Activated B cell treated with CpG ODN at 0.5 μM for 24 hours (primary cell): ENCODE data around the gene ARFGEF2. TPM values are rescaled to one million over a fixed set of nuclear protein-coding genes. Genes with fewer than 3 reads are reported as not detected.

Source experiments
- ATAC-seq: fragments of 200-7000 bp; cut with Tn5 transposase; one replicate; pipeline ENCODE4 v1.10.0; 2021; ENCODE audit warnings: low read depth, mild to moderate bottlenecking, moderate library complexity
- CTCF ChIA-PET: fragments of 350-600 bp; sonication (Branson Sonifier 250); formaldehyde crosslinking; loops from one replicate; lab custom pipeline; 2021; ENCODE audit warnings: antibody characterized with exemption; lab: Charles Lee
- POLR2A ChIA-PET: fragments of 350-600 bp; sonication (Branson Sonifier 250); formaldehyde crosslinking; loops from one replicate; lab custom pipeline; 2021; ENCODE audit warnings: antibody characterized with exemption; lab: Charles Lee
- DNase-seq: peaks from one replicate; pipeline ENCODE4 v3.0.0; 2022
- H3K27ac Mint-ChIP-seq: one replicate; pipeline ENCODE4 v1.8.0; 2020; ENCODE audit warnings: mixed read lengths
- H3K27me3 Mint-ChIP-seq: one replicate; pipeline ENCODE4 v1.8.0; 2021; ENCODE audit warnings: mixed read lengths
- H3K36me3 Mint-ChIP-seq: one replicate; pipeline ENCODE4 v1.8.0; 2021; ENCODE audit warnings: low read depth, mixed read lengths
- H3K4me1 Mint-ChIP-seq: one replicate; pipeline ENCODE4 v1.8.0; 2021; ENCODE audit warnings: mixed read lengths
- H3K4me3 Mint-ChIP-seq: one replicate; pipeline ENCODE4 v1.8.0; 2020; ENCODE audit warnings: mild to moderate bottlenecking, mixed read lengths
- H3K9me3 Mint-ChIP-seq: one replicate; pipeline ENCODE4 v1.8.0; 2020; ENCODE audit warnings: mixed read lengths
- CTCF ChIP-seq: fragments of 200-600 bp; IDR thresholded peaks from one replicate; pipeline ENCODE4 v1.8.0; 2022; ENCODE audit warnings: antibody characterized with exemption, mild to moderate bottlenecking
- intact Hi-C: fragments of 100-400 bp; cut with micrococcal nuclease; formaldehyde crosslinking; loops from one replicate; pipeline ENCODE4 v1.15.1; 2024
- total RNA-seq: library from RNA; stranded (reverse); gene quantifications from 2 replicates; pipeline ENCODE4 v1.2.3, GENCODE V29; 2022

Gene ARFGEF2
- total RNA-seq, 1 donor from 2014 or later, result 39.0 TPM

GRCh38 chr20:49030954-49031619 is 109.6 kb downstream of the ARFGEF2 start:
- ChIA-PET POLR2A (no interaction called here), CTCF (no interaction called here)
- H3K27me3 Mint-ChIP-seq, result no peaks in the 10 kb centered on the region
- no peak for TF ChIP-seq CTCF
- H3K9me3 Mint-ChIP-seq, result no peaks in the 10 kb centered on the region
- H3K4me1 Mint-ChIP-seq, result no peaks in the 10 kb centered on the region
- intact Hi-C loops, result no loop called here
- DNase-seq, result no peak
- H3K27ac Mint-ChIP-seq, result no peak overlapping the region
- H3K36me3 Mint-ChIP-seq, result peaks cover 71% of the 10 kb centered on the region
- ATAC-seq, result no peak
- no peak overlapping the region for H3K4me3 Mint-ChIP-seq

DNA sequence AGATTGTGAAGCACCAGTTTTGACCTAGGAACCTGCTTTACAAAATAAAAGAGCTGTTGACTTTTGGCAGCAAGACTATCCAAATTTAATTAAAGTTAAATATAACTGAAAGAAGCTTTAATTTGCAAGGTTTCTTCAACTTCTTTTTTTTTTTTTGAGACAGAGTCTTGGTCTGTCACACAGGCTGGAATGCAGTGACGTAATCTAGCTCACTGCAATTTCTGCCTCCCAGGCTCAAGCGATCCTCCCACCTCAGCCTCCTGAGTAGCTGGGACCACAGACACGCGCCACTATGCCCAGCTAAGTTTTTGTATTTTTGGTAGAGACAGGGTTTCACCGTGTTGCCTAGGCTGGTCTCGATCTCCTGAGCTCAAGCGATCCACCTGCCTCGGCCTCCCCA is 110.9 kb downstream of the ARFGEF2 start:
- Mint-ChIP-seq H3K27me3 (no peaks in the 10 kb centered on the region), H3K4me1 (peaks cover 2% of the 10 kb centered on the region), H3K36me3 (peaks cover 64% of the 10 kb centered on the region), H3K9me3 (no peaks in the 10 kb centered on the region), H3K27ac (no peak overlapping the region), H3K4me3 (no peak overlapping the region)
- intact Hi-C loops, result no loop called here
- DNase-seq (no peak), ATAC-seq (no peak)
- TF ChIP-seq CTCF, result no peak
- ChIA-PET POLR2A (no interaction called here), CTCF (no interaction called here)

- ATAC-seq, result no peak
- Mint-ChIP-seq H3K4me1 (peaks cover 13% of the 10 kb centered on the region), H3K27me3 (no peaks in the 10 kb centered on the region), H3K9me3 (no peaks in the 10 kb centered on the region), H3K27ac (no peak overlapping the region), H3K4me3 (no peak overlapping the region), H3K36me3 (peaks cover 49% of the 10 kb centered on the region)
- TF ChIP-seq CTCF, result no peak
- ChIA-PET POLR2A (no interaction called here), CTCF (no interaction called here)
- no peak for DNase-seq
- intact Hi-C loops, result no loop called here
Measured at GRCh38 chr20:49034070-49034732, 112.7 kb downstream of the ARFGEF2 start.

- H3K27ac Mint-ChIP-seq, result no peak overlapping the region
- H3K4me1 Mint-ChIP-seq, result peaks cover 13% of the 10 kb centered on the region
- H3K27me3 Mint-ChIP-seq, result no peaks in the 10 kb centered on the region
- peaks cover 29% of the 10 kb centered on the region for H3K36me3 Mint-ChIP-seq
- intact Hi-C loops, result no loop called here
- CTCF ChIA-PET, result no interaction called here
- H3K4me3 Mint-ChIP-seq, result no peak overlapping the region
- TF ChIP-seq CTCF, result no peak
- H3K9me3 Mint-ChIP-seq, result no peaks in the 10 kb centered on the region
- POLR2A ChIA-PET, result interaction anchor here (1.9 kb wide), 1 partner anchor 8 kb away, joined by 9 read pairs; the partner anchor contains the start of gene CSE1L
- DNase-seq (no peak), ATAC-seq (peak; percentile 40)
Measured at GRCh38 chr20:49037962-49038387, 116.5 kb downstream of the ARFGEF2 start.

- CTCF ChIA-PET, result no interaction called here
- intact Hi-C loops, result no loop called here
- peaks cover 13% of the 10 kb centered on the region for H3K4me1 Mint-ChIP-seq
- TF ChIP-seq CTCF, result no peak
- no peak for DNase-seq
- no peak for ATAC-seq
- POLR2A ChIA-PET, result no interaction called here
- no peaks in the 10 kb centered on the region for H3K9me3 Mint-ChIP-seq
- H3K36me3 Mint-ChIP-seq, result peaks cover 10% of the 10 kb centered on the region
- H3K27me3 Mint-ChIP-seq, result no peaks in the 10 kb centered on the region
- H3K4me3 Mint-ChIP-seq, result no peak overlapping the region
- H3K27ac Mint-ChIP-seq, result no peak overlapping the region
Measured at GRCh38 chr20:49039854-49040253, 118.3 kb downstream of the ARFGEF2 start.
